ENCODE results near the gene TKFC.
"Not testable (repeated sequence)": the region's sequence is repeated elsewhere in the genome, so short reads cannot be mapped to it uniquely, and the experiment has no call there.

The TKFC gene

GRCh38 chr11:61369372-61370348 is 36.6 kb downstream of the TKFC start:
- DNase-seq, result no peak

DNA sequence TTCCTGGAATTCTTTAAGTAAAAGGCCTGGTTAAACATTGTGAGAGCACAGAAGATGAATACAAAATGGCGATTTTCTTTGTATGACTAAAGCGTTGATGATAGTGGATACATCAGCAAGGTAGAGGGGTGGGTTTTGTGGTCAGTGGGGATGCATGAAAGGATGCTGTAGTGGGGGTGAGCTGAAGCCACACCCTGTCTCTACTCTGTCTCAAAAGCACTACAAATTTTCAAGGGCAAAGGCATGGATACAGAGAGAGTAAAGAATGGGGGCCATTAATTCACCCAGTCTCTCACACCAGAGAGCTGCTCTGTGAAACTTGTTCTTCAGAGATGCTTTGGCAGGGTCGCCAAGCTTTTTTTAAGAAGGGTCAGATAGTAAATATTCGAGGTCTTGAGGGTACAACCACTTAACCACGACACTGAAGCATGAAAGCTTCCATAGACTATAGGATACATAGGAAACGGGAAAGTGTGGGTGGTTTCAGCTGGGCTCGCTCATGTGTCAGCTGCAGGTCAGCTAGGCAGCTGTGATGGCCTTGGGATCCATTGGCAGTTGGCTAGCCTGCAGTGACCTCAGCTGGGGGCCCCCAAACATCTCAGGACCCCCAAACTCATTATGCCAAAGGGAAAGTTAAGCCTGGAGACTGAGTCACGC is 37.4 kb downstream of the TKFC start:
- no peak for DNase-seq

GRCh38 chr11:61372659-61373420 is 39.8 kb downstream of the TKFC start:
- DNase-seq, result no peak

DNA sequence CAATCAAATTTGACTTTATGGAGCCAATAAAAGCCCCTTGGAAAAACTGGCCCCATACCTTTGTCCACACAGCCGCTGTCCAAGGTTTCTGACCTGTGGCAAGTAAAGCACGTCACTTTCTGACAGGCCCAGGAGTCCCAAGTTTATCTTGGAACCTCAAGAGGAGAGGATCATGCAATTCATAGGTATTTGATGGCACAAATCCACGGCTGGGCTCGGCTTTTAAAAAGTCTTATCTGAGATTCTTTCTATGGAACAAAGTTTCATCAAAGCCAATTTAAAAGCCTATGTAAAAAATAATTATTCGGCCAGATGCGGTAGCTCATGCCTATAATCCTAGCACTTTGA is 42.7 kb downstream of the TKFC start:
- no peak for DNase-seq

DNA sequence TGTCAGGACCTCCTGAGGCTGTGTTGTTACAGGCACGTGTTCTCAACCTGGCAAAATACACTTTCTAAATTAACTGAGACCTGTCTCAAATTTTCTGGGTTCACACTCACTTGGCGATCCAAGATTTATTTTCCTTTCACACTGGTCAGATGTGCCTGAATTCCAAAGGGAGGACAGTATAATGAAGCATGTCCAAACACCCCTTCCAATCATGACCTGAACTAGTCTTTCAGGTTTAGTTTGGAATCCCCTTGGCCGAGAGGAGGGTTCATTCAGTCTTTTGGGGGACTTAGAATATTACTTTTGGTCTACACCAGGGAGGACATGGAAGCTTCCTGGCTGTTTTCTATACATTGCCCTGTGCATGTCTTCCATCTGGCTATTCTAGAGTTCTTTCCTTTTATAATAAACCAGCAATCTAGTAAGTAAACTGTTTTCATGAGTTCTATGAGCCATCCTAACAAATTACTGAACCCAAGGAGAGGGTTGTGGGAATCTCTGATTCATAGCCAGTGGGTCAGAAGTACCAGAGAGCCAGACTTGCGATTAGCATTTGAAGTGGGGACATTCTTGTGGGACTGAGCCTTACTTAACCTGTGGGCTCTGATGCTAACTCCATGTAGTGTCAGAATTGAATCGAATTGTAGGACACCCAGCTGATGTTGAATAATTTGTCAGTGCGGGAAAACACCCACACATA is 44.6 kb downstream of the TKFC start:
- DNase-seq, result no peak

- DNase-seq, result no peak
Measured at GRCh38 chr11:61378713-61379313, 45.8 kb downstream of the TKFC start.

DNA sequence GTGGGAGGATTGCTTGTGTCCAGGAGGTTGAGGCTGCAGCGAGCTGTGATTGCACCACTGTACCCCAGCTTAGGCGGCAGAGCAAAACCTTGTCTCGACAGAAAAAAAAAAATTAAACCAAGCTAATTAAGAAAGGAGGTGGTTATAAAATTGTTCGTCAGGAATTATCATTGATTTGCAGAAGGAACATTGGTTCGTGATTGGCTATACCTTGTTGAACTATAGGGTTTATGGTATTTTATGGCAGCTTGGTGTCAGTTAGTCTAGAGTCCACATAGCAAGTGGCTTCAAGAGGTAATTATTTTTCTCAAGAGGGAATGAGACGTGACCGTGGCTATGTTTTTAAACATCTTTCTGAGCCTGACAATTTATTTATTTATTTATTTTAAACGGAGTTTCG is 47.9 kb downstream of the TKFC start:
- no peak for DNase-seq

DNA sequence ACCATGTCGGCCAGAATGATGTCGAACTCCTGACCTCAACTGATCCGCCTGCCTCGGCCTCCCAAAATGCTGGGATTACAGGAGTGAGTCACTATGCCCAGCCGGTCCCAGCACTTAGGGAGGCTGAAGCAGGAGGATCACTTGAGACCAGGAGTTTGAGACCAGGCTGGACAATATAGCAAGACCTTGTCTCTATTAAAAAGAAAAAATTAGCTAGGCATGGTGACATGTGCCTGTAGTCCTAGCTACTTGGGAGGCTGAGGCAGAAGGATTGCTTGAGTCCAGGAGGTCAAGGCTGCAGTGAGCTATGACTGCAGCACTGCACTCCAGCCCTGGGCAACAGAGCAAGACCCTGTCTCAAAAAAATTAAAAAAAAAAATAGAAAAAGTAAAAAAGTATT is 50.8 kb downstream of the TKFC start:
- not testable (repeated sequence) for DNase-seq

GRCh38 chr11:61384271-61385242 is 51.5 kb downstream of the TKFC start:
- DNase-seq, result no peak

DNA sequence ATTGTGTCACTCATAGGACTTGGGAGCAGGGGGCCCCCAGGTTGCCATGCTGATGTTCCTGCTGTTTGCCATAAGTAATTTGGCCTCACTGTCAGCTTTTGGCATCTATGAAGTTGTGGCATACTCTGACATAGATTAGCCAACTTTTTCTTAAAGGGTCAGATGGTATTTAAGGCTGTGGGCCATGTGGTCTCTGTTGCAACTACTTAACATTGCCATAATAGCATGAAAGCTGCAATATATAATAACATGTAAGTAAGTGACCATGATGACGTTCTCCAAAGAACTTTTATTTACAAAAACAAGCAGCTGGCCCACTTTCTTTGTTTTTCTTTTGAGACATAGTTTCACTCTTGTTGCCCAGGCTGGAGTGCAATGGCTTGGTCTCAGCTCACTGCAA is 57.1 kb downstream of the TKFC start:
- no peak for DNase-seq

DNA sequence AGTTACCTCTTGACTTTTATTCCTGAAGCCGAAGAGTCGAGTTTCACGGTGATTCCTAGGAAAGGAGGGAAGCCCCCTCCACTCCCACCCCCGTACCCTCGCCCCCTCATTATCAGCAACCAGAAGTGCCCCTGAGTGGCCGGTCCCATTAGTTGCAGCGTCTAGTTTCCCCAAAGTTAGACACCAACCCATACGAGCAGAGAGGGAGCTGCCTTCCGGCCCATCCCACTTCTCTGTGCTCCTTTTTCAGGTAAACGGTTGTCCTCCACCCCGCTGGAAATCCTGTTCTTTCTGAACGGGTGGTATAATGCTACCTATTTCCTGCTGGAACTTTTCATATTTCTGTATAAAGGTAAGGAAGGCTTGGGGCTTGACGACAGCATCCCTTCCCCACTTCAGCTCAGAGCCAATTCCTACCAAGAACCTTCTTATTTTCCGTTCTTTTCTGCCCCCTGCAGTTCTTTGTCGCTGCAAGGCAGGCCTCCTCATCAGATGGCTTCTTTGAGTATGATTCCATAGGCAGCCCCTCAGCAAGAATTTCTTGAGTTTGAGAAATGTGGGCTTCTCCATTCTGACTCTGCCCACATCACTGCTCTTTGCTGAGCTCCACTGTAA is 60.1 kb downstream of the TKFC start:
- DNase-seq, result peak in 1 of 2 donors; percentile 10

All from stimulated activated CD4-positive, alpha-beta T cell treated with anti-CD3 and anti-CD28 coated beads, Interleukin-2, amount 100 ng/mL, for 24 hours (primary cell).